SK-N-MC (cell line): ENCODE results near the gene GALNT18.

Experiments used
- DNase-seq: peaks from one replicate; pipeline ENCODE4 v3.0.0-alpha.2; 2011; ENCODE audit warnings: low read depth, low spot score
- H3K27ac ChIP-seq: fragments of 200-600 bp; sonication (generic); 2 replicates; pipeline ENCODE4 v1.5.1; 2016; ENCODE audit warnings: mixed run types
- H3K36me3 ChIP-seq: fragments of 200-600 bp; sonication (generic); 2 replicates; pipeline ENCODE4 v1.6.1; 2017; ENCODE audit warnings: antibody characterized with exemption, low read length, mixed read lengths; ENCODE audit not compliant: insufficient read depth
- H3K4me3 ChIP-seq: fragments of 200-600 bp; sonication (generic); 2 replicates; pipeline ENCODE4 v1.5.1; 2016
- H3K9ac ChIP-seq: fragments of 200-600 bp; sonication (generic); 2 replicates; pipeline ENCODE4 v1.8.0; 2017; ENCODE audit warnings: mixed run types, mixed read lengths; ENCODE audit not compliant: insufficient read length
- H3K9me3 ChIP-seq: fragments of 200-600 bp; sonication (generic); 2 replicates; pipeline ENCODE4 v1.6.1; 2017; ENCODE audit warnings: low read depth, mild to moderate bottlenecking, antibody characterized with exemption, low read length, moderate library complexity, mixed read lengths
- EZH2 ChIP-seq: fragments of 200-600 bp; sonication (generic); IDR thresholded peaks from one replicate; pipeline ENCODE4 v1.6.1; 2017; ENCODE audit warnings: antibody characterized with exemption
- FOXP2 ChIP-seq: optimal IDR thresholded peaks from 2 replicates; pipeline ENCODE3; 2011; ENCODE audit warnings: mild to moderate bottlenecking, moderate library complexity; ENCODE audit not compliant: insufficient read depth; ENCODE audit errors: extremely low read length, control extremely low read depth
- POLR2AphosphoS5 ChIP-seq: IDR thresholded peaks from 2 replicates; pipeline ENCODE4 v1.6.1; 2012; ENCODE audit warnings: mild to moderate bottlenecking, low read depth, low read length, borderline replicate concordance

GALNT18 gene

DNA sequence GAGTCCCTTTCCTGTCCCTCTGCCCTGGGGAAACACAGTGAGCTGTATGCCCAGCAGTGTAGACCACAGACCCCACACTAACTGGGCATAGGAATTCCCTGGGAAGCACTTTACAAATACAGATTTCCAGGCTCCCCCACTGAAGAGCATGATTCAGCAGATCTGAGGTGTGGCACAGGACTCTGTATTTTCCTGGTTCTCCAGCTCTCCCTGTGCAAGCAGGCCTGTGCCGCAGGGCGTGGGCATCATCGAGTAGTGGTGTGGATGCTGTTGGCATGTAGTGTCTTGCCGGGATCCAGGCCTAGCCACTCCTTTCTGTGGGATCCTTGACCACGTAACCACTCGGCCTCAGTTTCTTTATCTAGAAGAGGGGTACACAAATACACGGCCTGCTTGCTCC is 49.9 kb downstream of the GALNT18 start:
- TF ChIP-seq EZH2 = no peak
- TF ChIP-seq POLR2AphosphoS5 = no peak
- no peak for TF ChIP-seq FOXP2
- H3K4me3 ChIP-seq = no peak overlapping the region
- no peaks in the 10 kb centered on the region for H3K9me3 ChIP-seq
- no peak for DNase-seq
- H3K27ac ChIP-seq = no peak overlapping the region
- no peaks in the 10 kb centered on the region for H3K36me3 ChIP-seq
- no peak overlapping the region for H3K9ac ChIP-seq

DNA sequence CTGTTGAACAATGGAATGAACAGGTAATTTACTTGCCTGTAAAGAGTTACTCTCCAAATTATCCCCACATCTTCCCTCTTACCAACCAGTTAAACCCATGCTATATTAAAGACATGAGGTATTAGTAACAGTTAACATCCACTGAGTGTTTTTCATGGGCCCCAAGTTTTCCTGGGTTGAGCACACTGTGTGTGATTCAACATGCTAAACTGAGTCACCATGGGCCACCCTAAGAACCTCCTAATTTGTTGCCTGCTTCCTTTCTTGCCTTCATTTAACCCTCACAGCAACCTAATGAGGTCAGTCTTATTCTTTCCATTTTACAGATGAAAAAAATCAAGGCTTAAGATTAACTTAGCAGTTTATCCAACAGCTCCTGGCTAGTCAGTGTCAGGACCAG is 51.0 kb downstream of the GALNT18 start:
- H3K9ac ChIP-seq = no peak overlapping the region
- H3K36me3 ChIP-seq = no peaks in the 10 kb centered on the region
- no peak overlapping the region for H3K4me3 ChIP-seq
- H3K27ac ChIP-seq = no peak overlapping the region
- no peaks in the 10 kb centered on the region for H3K9me3 ChIP-seq
- TF ChIP-seq EZH2 (no peak), FOXP2 (no peak), POLR2AphosphoS5 (no peak)
- DNase-seq = no peak

DNA sequence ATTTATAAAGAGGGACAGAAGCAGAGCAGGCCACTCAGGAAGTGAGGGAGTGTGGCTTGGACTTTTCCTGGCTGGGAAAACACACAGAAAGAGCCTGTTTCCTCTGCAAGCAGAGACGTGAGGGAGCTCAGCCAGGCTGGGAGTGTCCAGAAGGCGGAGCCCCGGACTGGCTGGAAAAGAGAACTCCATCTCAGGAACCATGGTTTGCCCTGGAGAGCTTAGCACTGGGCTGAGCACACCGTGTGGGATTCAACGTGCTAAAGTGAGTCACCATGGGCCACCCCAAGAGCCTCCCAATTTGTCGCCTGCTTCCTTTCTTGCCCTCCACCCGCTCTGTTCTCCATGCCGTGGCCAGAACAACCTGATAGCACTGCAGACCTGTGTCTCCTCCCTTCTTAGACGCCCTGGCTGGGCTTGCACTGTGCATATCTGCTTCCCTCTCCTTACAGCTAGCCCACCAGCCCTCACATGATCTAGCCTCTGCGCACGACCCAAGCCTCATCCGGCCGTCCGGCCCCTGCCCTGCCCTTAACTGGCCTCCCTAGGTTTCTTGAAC is 51.8 kb downstream of the GALNT18 start:
- no peaks in the 10 kb centered on the region for H3K36me3 ChIP-seq
- no peak for TF ChIP-seq POLR2AphosphoS5
- no peak for TF ChIP-seq EZH2
- TF ChIP-seq FOXP2 = no peak
- H3K4me3 ChIP-seq = no peak overlapping the region
- no peak overlapping the region for H3K27ac ChIP-seq
- H3K9ac ChIP-seq = no peak overlapping the region
- no peak for DNase-seq
- H3K9me3 ChIP-seq = no peaks in the 10 kb centered on the region

DNA sequence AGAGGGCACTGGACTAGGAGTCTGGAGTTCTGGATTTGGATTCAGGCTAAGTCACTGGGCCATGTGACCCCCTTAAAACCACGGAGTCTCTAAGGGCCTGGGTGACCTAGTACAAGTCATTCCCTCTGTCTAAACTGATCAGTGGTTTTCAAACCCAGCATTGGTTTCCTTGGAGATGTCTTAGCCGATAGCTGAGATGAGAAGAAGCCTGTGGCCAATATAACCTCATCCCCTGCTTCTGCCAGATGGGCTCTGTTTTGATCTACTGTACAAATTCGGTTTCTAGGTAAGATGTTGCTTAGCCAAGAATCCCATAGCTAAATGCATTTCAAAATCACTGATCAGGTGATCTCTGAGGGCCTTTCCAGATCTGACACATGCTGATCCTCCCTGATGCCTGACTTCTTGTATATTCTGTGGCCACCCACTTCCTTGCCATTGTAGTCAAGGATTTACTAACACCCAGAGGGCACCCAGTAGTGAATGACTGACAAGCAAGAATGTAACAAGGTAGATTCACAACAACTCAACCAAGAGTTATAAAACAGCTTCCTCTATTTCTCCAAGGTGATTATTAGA is 53.1 kb downstream of the GALNT18 start:
- Histone ChIP-seq H3K36me3 (no peaks in the 10 kb centered on the region), H3K9ac (no peak overlapping the region), H3K9me3 (no peaks in the 10 kb centered on the region), H3K27ac (no peak overlapping the region), H3K4me3 (no peak overlapping the region)
- TF ChIP-seq POLR2AphosphoS5 (no peak), FOXP2 (no peak), EZH2 (no peak)
- no peak for DNase-seq

DNA sequence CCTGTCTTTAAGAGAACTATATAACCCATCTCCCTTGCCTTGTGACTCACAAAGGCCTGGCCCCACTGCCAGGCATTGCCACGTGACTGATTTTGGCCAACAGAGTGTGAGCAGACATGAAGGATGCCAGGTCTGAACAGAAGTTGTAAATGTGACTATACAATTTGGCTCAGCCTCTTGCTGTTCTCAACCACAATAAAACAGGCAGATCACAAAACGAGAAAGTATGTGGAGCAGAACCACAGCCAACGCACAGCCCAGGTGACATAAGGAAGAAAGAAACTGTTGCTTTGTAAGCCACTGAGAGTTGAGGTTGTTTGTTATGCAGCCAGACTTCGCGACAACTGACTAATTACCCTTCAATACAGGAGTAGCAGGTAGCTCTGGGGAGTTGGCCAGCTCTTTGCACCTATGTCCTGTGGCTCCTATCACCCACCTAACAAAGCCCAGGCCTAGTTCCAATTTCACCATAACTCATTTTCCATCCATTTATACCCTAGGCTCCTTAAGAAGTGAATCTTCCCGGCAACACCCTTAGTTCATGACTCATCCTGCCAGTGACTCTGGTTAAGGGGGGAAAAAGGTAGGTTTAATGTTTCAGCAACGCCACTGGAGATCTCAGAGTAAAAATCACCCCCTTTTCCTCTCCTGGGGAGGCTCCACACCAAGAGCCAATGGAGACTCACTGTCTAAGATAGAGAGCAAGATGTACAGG is 53.7 kb downstream of the GALNT18 start:
- H3K4me3 ChIP-seq = no peak overlapping the region
- no peaks in the 10 kb centered on the region for H3K36me3 ChIP-seq
- H3K9ac ChIP-seq = no peak overlapping the region
- no peak for DNase-seq
- H3K9me3 ChIP-seq = no peaks in the 10 kb centered on the region
- no peak overlapping the region for H3K27ac ChIP-seq
- TF ChIP-seq FOXP2 (no peak), EZH2 (no peak), POLR2AphosphoS5 (no peak)

DNA sequence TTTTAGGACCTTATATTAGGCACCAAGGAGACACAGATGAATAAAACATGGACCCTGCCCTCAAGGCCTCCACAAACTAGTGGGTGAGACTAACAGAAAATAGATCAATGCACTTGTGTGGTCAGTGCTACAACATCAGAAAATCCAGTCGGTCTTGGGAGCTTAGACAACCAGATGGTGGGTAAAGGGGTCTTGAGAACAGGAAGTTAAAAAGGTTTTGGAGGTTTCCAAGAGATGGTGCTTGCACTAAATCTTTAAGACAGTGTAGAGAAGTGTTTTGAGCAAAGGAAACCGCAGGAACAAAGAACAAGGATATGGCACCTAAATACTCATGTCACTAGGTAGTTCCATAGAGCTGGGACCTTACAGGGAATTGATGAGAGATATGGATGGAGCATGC is 56.2 kb downstream of the GALNT18 start:
- H3K9me3 ChIP-seq = no peaks in the 10 kb centered on the region
- no peak for TF ChIP-seq POLR2AphosphoS5
- TF ChIP-seq FOXP2 = no peak
- no peak for TF ChIP-seq EZH2
- DNase-seq = no peak
- H3K4me3 ChIP-seq = no peak overlapping the region
- H3K36me3 ChIP-seq = no peaks in the 10 kb centered on the region
- no peak overlapping the region for H3K27ac ChIP-seq
- no peak overlapping the region for H3K9ac ChIP-seq

DNA sequence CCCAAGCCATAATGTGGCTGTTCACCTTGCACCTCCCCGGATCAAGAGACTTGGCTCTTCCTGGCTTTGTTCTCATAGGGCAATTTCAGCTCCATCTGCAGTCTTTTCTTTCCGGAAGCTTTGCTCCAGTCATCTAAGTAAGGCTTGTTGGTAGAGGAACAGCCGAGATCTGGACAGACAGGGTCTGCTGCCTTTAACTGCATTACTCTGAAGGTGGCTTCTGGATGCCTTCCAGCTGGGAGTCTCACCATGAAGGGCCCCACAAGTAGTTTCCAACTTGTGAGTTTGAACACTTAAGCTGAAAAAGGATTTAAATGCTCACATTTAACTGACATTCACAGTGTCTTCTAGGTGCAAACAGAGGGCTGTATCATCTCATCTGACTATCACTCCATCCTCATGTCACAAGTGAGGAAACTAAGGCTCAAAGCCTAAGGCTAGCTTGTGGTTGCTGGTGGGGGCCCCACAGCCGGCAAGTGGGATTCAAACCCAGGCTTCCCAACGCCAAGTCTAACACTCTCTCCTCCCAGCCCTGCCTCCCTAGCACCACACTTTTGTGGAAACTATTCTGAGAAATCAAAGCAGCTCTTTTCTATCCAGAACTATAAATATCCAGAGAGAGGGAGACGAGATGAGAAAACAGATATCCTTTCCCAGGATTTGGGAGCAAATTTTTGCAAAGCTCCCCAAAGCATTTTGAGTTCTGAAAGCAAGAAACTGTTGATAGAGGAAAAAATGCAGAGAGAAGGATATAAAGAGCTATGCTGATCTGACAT is 58.4 kb downstream of the GALNT18 start:
- Histone ChIP-seq H3K36me3 (no peaks in the 10 kb centered on the region), H3K9me3 (no peaks in the 10 kb centered on the region), H3K9ac (no peak overlapping the region), H3K4me3 (no peak overlapping the region), H3K27ac (no peak overlapping the region)
- TF ChIP-seq FOXP2 (no peak), EZH2 (no peak), POLR2AphosphoS5 (no peak)
- DNase-seq = no peak

DNA sequence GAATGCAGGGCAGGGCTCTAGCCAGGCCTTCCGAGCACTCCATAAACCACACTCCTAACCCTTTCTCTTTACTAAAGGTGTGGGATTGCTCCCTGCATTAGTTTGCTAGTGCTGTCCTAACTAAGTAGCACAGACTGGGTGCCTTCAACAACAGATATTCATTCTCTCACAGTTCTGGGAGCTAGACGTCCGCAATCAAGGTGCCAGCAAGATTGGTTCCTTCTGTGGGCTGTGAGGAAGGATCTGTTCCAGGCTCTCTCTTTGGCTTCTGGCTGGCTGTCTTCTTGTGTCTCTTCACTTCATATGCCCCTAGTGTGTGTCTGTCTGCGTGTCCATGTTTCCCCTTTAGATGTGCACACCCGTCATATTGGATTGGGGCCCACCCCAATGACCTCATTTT is 59.8 kb downstream of the GALNT18 start:
- Histone ChIP-seq H3K27ac (no peak overlapping the region), H3K9ac (no peak overlapping the region), H3K36me3 (no peaks in the 10 kb centered on the region), H3K4me3 (no peak overlapping the region), H3K9me3 (no peaks in the 10 kb centered on the region)
- TF ChIP-seq EZH2 (no peak), POLR2AphosphoS5 (no peak), FOXP2 (no peak)
- no peak for DNase-seq

DNA sequence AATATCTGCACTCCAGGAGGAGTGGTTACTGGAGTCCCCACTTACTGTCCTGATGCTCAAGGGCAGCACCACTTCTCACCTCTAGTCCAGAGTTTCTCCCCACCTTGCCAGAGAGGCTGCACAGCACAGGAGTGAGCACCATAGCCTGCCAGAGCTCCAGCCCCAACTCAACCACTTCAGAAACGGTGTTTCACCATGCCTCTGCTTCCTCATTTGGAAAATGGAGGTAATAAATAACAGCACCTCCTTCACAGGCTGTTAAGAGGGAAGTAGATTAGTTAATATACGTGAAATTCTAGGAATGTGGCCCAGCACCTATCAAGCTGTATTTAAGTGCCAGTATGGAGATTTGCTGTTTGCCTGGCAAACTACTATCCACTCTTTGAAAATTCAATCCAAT is 63.0 kb downstream of the GALNT18 start:
- H3K27ac ChIP-seq = no peak overlapping the region

More for the DNA sequence above, 63.0 kb downstream of the GALNT18 start:
- Histone ChIP-seq H3K4me3 (no peak overlapping the region), H3K9ac (no peak overlapping the region), H3K9me3 (no peaks in the 10 kb centered on the region), H3K36me3 (no peaks in the 10 kb centered on the region)
- no peak for DNase-seq
- TF ChIP-seq FOXP2 (no peak), EZH2 (no peak), POLR2AphosphoS5 (no peak)
